ENCODE data around the gene CTSO.

The CTSO gene

GRCh38 chr4:155877971-155878370, 75.7 kb downstream of the CTSO start:
- no peak for TF ChIP-seq CTCF (IDR thresholded peaks at IDR 0.05; ENCODE audit: insufficient read depth, low read depth, low read length, missing control alignments)
- DNase-seq (ENCODE audit: low read depth): no peak
- H3K4me3 ChIP-seq (ENCODE audit: low read length): no peak overlapping the region

- TF ChIP-seq CTCF (IDR thresholded peaks at IDR 0.05; ENCODE audit: insufficient read depth, low read depth, low read length, missing control alignments): no peak
- no peak overlapping the region for H3K4me3 ChIP-seq (ENCODE audit: low read length)
Measured at GRCh38 chr4:155875878-155876277, 77.8 kb downstream of the CTSO start.

More at GRCh38 chr4:155875878-155876277, 77.8 kb downstream of the CTSO start:
- DNase-seq (ENCODE audit: low read depth): no peak
